NT2/D1 (cell line): ENCODE measurements around the gene FAM117A.

Source experiments
- DNase-seq: peaks from one replicate; pipeline ENCODE4 v3.0.0-alpha.2; 2011; ENCODE audit warnings: low read depth, low spot score
- H3K27me3 ChIP-seq: 2 replicates; pipeline ENCODE4 v1.6.0; 2011; ENCODE audit warnings: mild to moderate bottlenecking; ENCODE audit not compliant: insufficient read length, insufficient read depth
- H3K36me3 ChIP-seq: 2 replicates; pipeline ENCODE4 v1.6.1; 2011; ENCODE audit warnings: mild to moderate bottlenecking, low read length, mixed read lengths; ENCODE audit not compliant: insufficient read depth, insufficient read length
- H3K4me1 ChIP-seq: 2 replicates; pipeline ENCODE4 v1.5.1; 2011; ENCODE audit not compliant: insufficient read depth, insufficient read length
- H3K4me3 ChIP-seq: 2 replicates; pipeline ENCODE4 v1.5.1; 2011; ENCODE audit warnings: low read depth; ENCODE audit not compliant: insufficient read length
- H3K9ac ChIP-seq: 2 replicates; pipeline ENCODE4 v1.6.0; 2011; ENCODE audit warnings: low read depth; ENCODE audit not compliant: insufficient read length
- H3K9me3 ChIP-seq: 2 replicates; pipeline ENCODE4 v1.5.1; 2011; ENCODE audit warnings: mild to moderate bottlenecking, low read length; ENCODE audit not compliant: insufficient read depth
- SUZ12 ChIP-seq: IDR thresholded peaks from 2 replicates; pipeline ENCODE4 v1.6.1; 2011; ENCODE audit not compliant: insufficient read length, insufficient read depth; ENCODE audit errors: extremely low read depth
- YY1 ChIP-seq: IDR thresholded peaks from 2 replicates; pipeline ENCODE4 v1.6.1; 2011; ENCODE audit not compliant: insufficient read length, insufficient read depth
- ZNF274 ChIP-seq: IDR thresholded peaks from 2 replicates; pipeline ENCODE4 v1.6.1; 2011; ENCODE audit warnings: mild to moderate bottlenecking, low read depth, low read length

Gene FAM117A

DNA sequence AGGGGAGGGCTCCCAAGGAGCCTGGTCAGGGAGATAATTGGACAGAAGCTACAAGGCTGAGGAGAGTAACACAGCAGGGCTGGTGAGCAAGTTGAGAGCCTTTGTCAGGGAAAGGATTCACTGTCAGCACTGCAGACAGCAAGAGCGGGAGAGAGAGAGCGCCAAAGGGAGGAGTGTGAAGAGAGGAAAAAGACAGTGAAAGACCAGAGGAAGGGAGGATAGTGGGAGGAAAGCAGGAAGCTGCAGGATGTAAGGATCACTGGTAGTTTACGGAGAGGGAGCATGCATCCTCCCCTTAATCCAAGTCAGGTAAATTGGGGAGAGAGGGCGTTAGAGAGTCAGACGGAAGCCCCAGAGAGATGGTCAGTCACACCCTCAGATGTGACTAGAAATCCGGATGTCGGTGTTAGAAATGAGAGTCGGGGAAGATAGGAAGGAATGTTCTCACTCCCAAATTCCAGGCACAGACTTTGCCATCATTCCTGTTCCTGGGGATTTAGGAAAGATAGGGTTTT, 72.2 kb downstream of the FAM117A start:
- Histone ChIP-seq H3K4me3 (no peak overlapping the region), H3K9me3 (no peaks in the 10 kb centered on the region), H3K36me3 (no peaks in the 10 kb centered on the region), H3K9ac (no peak overlapping the region), H3K4me1 (peaks cover 7% of the 10 kb centered on the region), H3K27me3 (no peaks in the 10 kb centered on the region)
- TF ChIP-seq ZNF274 (no peak), YY1 (no peak), SUZ12 (no peak)
- no peak for DNase-seq

- Histone ChIP-seq H3K4me3 (no peak overlapping the region), H3K9ac (no peak overlapping the region), H3K27me3 (no peaks in the 10 kb centered on the region), H3K9me3 (no peaks in the 10 kb centered on the region), H3K36me3 (no peaks in the 10 kb centered on the region), H3K4me1 (peaks cover 7% of the 10 kb centered on the region)
- DNase-seq: no peak
- TF ChIP-seq ZNF274: no peak
- TF ChIP-seq YY1: no peak
- TF ChIP-seq SUZ12: no peak
Observed at GRCh38 chr17:49691086-49691676, 72.8 kb downstream of the FAM117A start.

DNA sequence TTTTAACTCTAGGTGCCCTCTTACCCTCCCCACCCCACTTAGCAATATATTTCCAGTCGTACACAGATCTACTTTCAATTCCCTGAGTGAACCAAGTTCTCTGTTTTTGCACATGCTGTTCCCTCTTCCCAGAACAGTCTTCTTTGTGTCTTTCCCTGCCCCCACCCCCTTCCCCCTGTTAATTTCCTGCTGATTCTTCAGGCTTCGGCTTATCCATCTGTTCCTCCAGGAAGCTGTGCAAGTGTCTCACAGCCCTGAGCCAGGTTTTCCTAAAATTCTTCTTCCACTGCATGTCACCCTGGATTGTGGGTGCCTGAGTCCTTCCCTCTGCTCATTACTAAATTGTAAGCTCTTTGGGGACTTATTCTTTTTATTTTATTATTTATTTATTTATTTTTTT, 73.7 kb downstream of the FAM117A start:
- Histone ChIP-seq H3K9ac (no peak overlapping the region), H3K27me3 (no peaks in the 10 kb centered on the region), H3K4me1 (peaks cover 7% of the 10 kb centered on the region), H3K4me3 (no peak overlapping the region), H3K9me3 (no peaks in the 10 kb centered on the region), H3K36me3 (no peaks in the 10 kb centered on the region)
- no peak for DNase-seq
- no peak for TF ChIP-seq YY1
- no peak for TF ChIP-seq SUZ12
- no peak for TF ChIP-seq ZNF274

DNA sequence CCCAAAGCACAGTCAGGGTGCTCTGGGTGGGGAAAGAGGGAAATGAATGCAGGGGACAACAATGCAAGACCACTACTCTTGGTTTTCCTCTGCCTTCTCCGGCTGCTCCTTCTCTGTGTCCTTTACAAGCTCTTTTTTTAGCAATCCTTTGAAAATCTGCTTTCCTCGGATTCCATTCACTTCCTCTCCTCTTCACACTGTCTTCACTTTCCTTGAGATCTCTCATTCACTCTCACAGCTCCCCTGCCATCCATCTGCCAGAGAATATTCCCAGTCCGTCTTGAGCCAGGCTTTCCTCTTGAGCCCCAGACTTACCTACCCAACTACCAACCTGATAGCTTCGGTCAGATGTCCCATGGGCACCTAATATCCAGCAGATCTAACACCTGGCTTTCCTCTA, 75.1 kb downstream of the FAM117A start:
- no peak for TF ChIP-seq ZNF274
- no peak for TF ChIP-seq SUZ12
- no peak for TF ChIP-seq YY1
- H3K4me3 ChIP-seq: no peak overlapping the region
- no peaks in the 10 kb centered on the region for H3K27me3 ChIP-seq
- no peaks in the 10 kb centered on the region for H3K9me3 ChIP-seq
- H3K9ac ChIP-seq: no peak overlapping the region
- H3K4me1 ChIP-seq: peaks cover 3% of the 10 kb centered on the region
- no peak for DNase-seq
- H3K36me3 ChIP-seq: no peaks in the 10 kb centered on the region

- no peaks in the 10 kb centered on the region for H3K9me3 ChIP-seq
- no peak overlapping the region for H3K4me3 ChIP-seq
- H3K4me1 ChIP-seq: peaks cover 3% of the 10 kb centered on the region
- no peak overlapping the region for H3K9ac ChIP-seq
- no peaks in the 10 kb centered on the region for H3K36me3 ChIP-seq
- TF ChIP-seq SUZ12 (no peak), ZNF274 (no peak), YY1 (no peak)
- no peak for DNase-seq
- H3K27me3 ChIP-seq: no peaks in the 10 kb centered on the region
Observed at GRCh38 chr17:49687878-49688491, 75.9 kb downstream of the FAM117A start.

DNA sequence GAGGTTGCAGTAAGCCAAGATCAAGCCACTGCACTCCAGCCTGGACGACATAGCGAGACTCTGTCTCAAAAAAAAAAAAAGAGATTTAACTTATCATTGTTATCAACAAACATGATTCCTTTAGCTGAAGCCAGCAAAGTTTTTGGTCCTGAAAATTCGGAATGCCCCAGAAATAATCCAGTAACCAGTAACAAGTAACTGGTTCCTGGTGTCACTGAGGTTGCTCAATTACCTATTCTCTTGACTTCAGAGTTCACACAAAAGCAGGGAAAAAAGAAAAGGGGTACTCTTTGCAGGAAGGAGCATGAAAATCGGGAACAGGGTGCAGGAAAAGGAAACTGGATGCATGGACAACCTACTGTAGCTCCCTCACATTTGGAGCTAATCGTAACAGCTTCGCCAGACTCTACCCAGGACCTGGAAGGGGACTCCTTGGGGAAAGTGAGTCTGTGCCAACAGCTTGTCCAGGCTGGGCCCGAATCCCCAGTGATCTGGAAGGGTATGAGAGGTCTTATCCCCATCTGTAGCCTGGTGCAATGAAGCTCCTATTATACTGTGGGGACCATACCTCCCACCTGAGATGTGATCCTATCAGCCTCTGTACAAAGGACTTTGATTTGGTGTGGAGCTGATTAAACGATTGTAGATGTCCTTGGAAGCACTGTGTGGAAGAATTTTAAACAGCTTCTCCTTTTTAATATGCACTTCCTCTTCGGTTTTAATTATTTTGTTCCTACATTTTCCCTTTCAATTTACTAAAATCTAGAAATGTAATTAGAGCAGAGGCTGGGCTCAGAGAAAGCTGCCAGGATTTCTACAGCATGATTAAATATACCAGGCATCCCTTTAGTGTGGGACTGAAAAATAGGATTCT, 82.6 kb downstream of the FAM117A start:
- DNase-seq: no peak
- H3K36me3 ChIP-seq: no peaks in the 10 kb centered on the region
- no peaks in the 10 kb centered on the region for H3K27me3 ChIP-seq
- TF ChIP-seq YY1 (no peak), ZNF274 (no peak), SUZ12 (no peak)
- peaks cover 5% of the 10 kb centered on the region; the same call in 1 of the 2 replicates for H3K9me3 ChIP-seq
- H3K4me3 ChIP-seq: no peak overlapping the region
- no peak overlapping the region for H3K9ac ChIP-seq
- H3K4me1 ChIP-seq: no peaks in the 10 kb centered on the region

- TF ChIP-seq ZNF274: no peak
- H3K27me3 ChIP-seq: no peaks in the 10 kb centered on the region
- H3K9ac ChIP-seq: no peak overlapping the region
- H3K4me1 ChIP-seq: no peaks in the 10 kb centered on the region
- peaks cover 2% of the 10 kb centered on the region for H3K36me3 ChIP-seq
- H3K4me3 ChIP-seq: no peak overlapping the region
- peaks cover 5% of the 10 kb centered on the region; the same call in 1 of the 2 replicates for H3K9me3 ChIP-seq
- no peak for DNase-seq
Observed at GRCh38 chr17:49680314-49680713, 83.6 kb downstream of the FAM117A start.
